GM12878 (cell line): ENCODE results near the gene MMEL1. TPM values are rescaled to one million over a fixed set of nuclear protein-coding genes. Genes with fewer than 3 reads are reported as not detected.

Source experiments
- BMI1 ChIP-seq: fragments of 450-650 bp; IDR thresholded peaks from 2 replicates; pipeline ENCODE4 v1.6.1; 2016; ENCODE audit warnings: mild to moderate bottlenecking, moderate library complexity, borderline replicate concordance
- BRCA1 ChIP-seq: IDR thresholded peaks from 2 replicates; pipeline ENCODE4 v1.6.1; 2011; ENCODE audit warnings: low read depth, low read length, improper control_type of control experiment
- CHD2 ChIP-seq: IDR thresholded peaks from 2 replicates; pipeline ENCODE4 v1.6.1; 2011; ENCODE audit warnings: low read depth, low read length, improper control_type of control experiment, borderline replicate concordance
- DPF2 ChIP-seq: fragments of 450-650 bp; IDR thresholded peaks from 2 replicates; pipeline ENCODE4 v1.6.1; 2017; ENCODE audit warnings: mild to moderate bottlenecking
- GABPA ChIP-seq: IDR thresholded peaks from 2 replicates; pipeline ENCODE4 v1.6.1; 2014; ENCODE audit warnings: antibody characterized with exemption, low read depth, mild to moderate bottlenecking, inconsistent platforms
- GATAD2B ChIP-seq: fragments of 450-650 bp; conservative IDR thresholded peaks from 2 replicates; pipeline ENCODE4 v1.6.1; 2017; ENCODE audit warnings: low read depth, mild to moderate bottlenecking, moderate library complexity
- HCFC1 ChIP-seq: fragments of 150-350 bp; IDR thresholded peaks from 2 replicates; pipeline ENCODE4 v1.6.1; 2014; ENCODE audit warnings: low read length
- IKZF1 ChIP-seq: fragments of 450-650 bp; conservative IDR thresholded peaks from 2 replicates; pipeline ENCODE4 v1.6.1; 2017; ENCODE audit warnings: antibody characterized with exemption, mild to moderate bottlenecking
- JUND ChIP-seq: IDR thresholded peaks from 2 replicates; pipeline ENCODE4 v1.6.1; 2012; ENCODE audit warnings: low read depth, mild to moderate bottlenecking, low read length, improper control_type of control experiment, moderate library complexity
- KLF5 ChIP-seq: fragments of 450-650 bp; IDR thresholded peaks from 2 replicates; pipeline ENCODE4 v1.6.1; 2014; ENCODE audit warnings: mild to moderate bottlenecking; ENCODE audit not compliant: partially characterized antibody
- MEF2B ChIP-seq: fragments of 450-650 bp; IDR thresholded peaks from 2 replicates; pipeline ENCODE4 v1.6.1; 2018; ENCODE audit warnings: mild to moderate bottlenecking, moderate library complexity; ENCODE audit not compliant: partially characterized antibody, poor library complexity, severe bottlenecking
- MTA3 ChIP-seq: IDR thresholded peaks from 2 replicates; pipeline ENCODE4 v1.6.1; 2012; ENCODE audit warnings: low read length, inconsistent platforms, borderline replicate concordance
- NKRF ChIP-seq: fragments of 450-650 bp; conservative IDR thresholded peaks from 2 replicates; pipeline ENCODE4 v1.6.1; 2017; ENCODE audit warnings: mild to moderate bottlenecking, moderate library complexity
- NR2F1 ChIP-seq: fragments of 450-650 bp; conservative IDR thresholded peaks from 2 replicates; pipeline ENCODE4 v1.6.1; 2017; ENCODE audit warnings: mild to moderate bottlenecking
- PAX8 ChIP-seq: fragments of 450-650 bp; IDR thresholded peaks from 2 replicates; pipeline ENCODE4 v1.6.1; 2017; ENCODE audit warnings: mild to moderate bottlenecking, moderate library complexity
- RAD21 ChIP-seq: IDR thresholded peaks from 2 replicates; pipeline ENCODE4 v1.6.1; 2011; ENCODE audit warnings: mild to moderate bottlenecking, low read depth, low read length, moderate library complexity; ENCODE audit not compliant: insufficient read depth
- RFX5 ChIP-seq: IDR thresholded peaks from 2 replicates; pipeline ENCODE4 v1.6.1; 2011; ENCODE audit warnings: low read depth, low read length, improper control_type of control experiment
- RUNX3 ChIP-seq: IDR thresholded peaks from 2 replicates; pipeline ENCODE4 v1.6.1; 2012; ENCODE audit warnings: low read length, inconsistent platforms
- SMAD5 ChIP-seq: IDR thresholded peaks from 2 replicates; pipeline ENCODE4 v1.6.1; 2016; ENCODE audit warnings: antibody characterized with exemption, low read depth
- SMC3 ChIP-seq: IDR thresholded peaks from 2 replicates; pipeline ENCODE4 v1.6.1; 2011; ENCODE audit warnings: low read length, improper control_type of control experiment, borderline replicate concordance
- SP1 ChIP-seq: IDR thresholded peaks from one replicate; pipeline ENCODE4 v1.6.1; 2011; ENCODE audit warnings: low read depth, low read length
- SRF ChIP-seq, 2 experiments: IDR thresholded peaks; 2 replicates each; pipeline ENCODE4 v1.6.1; 2011; ENCODE audit warnings: low read depth in 2 of 2, low read length in 2 of 2, mild to moderate bottlenecking in 1 of 2, moderate library complexity in 1 of 2
- TAF1 ChIP-seq: IDR thresholded peaks from 2 replicates; pipeline ENCODE4 v1.6.1; 2011; ENCODE audit warnings: mild to moderate bottlenecking, low read depth, low read length, borderline replicate concordance
- ZNF207 ChIP-seq: fragments of 450-650 bp; IDR thresholded peaks from 2 replicates; pipeline ENCODE4 v1.6.1; 2014; ENCODE audit warnings: antibody characterized with exemption, mild to moderate bottlenecking, borderline replicate concordance
- ZNF217 ChIP-seq: fragments of 450-650 bp; IDR thresholded peaks from 2 replicates; pipeline ENCODE4 v1.6.1; 2017; ENCODE audit warnings: antibody characterized with exemption, mild to moderate bottlenecking
- ZNF24 ChIP-seq: fragments of 450-650 bp; IDR thresholded peaks from 2 replicates; pipeline ENCODE4 v1.6.1; 2017; ENCODE audit warnings: antibody characterized with exemption, mild to moderate bottlenecking
- polyA plus RNA-seq, 11 experiments: library from polyadenylated mRNA; depleted of rRNA in 4 of 11; unstranded in 6 of 11; stranded (reverse) in 5 of 11; fragments of >200 nt; fragmentation: Nextera tagmentation in 4 of 11; fragmentation: Illumina TruSeq in 1 of 11; extraction: Ambion mirVana in 4 of 11; extraction: Trizol in 1 of 11; gene quantifications; 1 replicate in 1 of 11; 2 replicates in 10 of 11; pipeline versions ENCODE4 v1.2.1 to v1.2.3, GENCODE V29; 2011 to 2016; ENCODE audit warnings: inconsistent platforms in 2 of 11, missing spikeins in 2 of 11, low read depth in 1 of 11
- total RNA-seq, 4 experiments: library from RNA; depleted of rRNA in 3 of 4; stranded (reverse); fragments of >200 nt in 3 of 4; fragmentation: Illumina TruSeq in 1 of 4; extraction: Trizol in 1 of 4; gene quantifications; 2 replicates each; pipeline versions ENCODE4 v1.2.1 to v1.2.3, GENCODE V29; 2013 to 2021
- TF ChIP-seq, protein P1 (sequence below): fragments of 450-650 bp; IDR thresholded peaks from 2 replicates; pipeline ENCODE4 v1.6.1; 2017; ENCODE audit warnings: mild to moderate bottlenecking, moderate library complexity

The MMEL1 gene
- total and polyA plus RNA-seq, 10 of the 15 experiments (the other 5 are each of a cell fraction or from before 2014, with no cell fraction given) = 0.11 TPM; not detected in 9

DNA sequence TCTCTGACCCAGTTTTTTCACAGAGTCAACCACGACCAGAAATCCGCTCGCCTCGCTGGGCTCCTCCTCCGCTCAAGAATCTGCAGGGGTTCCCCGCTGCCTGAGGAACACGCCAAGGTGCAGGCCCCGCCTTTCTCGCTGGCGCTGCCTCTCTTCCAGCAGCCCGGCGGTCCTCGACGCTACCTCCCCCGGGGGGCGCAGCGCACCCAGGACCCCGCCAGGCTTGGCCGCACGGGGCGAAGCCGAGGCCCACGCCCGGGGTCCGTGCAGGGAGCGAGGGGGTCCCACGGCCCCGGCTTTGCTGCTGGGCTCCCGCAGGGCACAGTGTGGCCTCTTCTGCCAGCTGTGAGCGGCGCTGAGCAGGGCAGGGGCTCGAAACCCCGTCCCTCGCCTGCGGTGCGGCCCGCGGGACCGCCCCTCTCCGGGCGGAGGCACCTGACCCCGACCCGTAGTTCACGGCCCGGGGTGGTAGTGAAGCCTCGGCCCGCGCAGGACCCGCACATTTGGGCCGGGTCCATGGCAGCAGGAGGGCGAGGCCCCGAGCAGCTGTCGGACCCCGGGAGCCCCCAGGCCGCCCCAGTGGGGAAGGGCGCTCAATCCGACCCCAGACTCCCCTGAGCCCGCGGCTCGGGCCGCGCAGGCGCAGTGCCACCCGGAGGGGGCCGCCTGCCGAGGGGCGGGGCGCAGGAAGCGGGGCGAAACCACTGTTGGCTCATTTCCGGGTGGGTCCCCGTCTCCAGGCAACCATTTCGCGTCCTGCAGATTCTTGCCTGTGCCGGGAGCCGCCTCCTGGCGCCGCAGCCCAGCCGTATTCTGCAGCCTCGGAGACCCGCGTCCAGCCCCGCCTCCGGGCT lies 10.0 kb upstream of the MMEL1 start (continued):
- TF ChIP-seq, protein P1, sequence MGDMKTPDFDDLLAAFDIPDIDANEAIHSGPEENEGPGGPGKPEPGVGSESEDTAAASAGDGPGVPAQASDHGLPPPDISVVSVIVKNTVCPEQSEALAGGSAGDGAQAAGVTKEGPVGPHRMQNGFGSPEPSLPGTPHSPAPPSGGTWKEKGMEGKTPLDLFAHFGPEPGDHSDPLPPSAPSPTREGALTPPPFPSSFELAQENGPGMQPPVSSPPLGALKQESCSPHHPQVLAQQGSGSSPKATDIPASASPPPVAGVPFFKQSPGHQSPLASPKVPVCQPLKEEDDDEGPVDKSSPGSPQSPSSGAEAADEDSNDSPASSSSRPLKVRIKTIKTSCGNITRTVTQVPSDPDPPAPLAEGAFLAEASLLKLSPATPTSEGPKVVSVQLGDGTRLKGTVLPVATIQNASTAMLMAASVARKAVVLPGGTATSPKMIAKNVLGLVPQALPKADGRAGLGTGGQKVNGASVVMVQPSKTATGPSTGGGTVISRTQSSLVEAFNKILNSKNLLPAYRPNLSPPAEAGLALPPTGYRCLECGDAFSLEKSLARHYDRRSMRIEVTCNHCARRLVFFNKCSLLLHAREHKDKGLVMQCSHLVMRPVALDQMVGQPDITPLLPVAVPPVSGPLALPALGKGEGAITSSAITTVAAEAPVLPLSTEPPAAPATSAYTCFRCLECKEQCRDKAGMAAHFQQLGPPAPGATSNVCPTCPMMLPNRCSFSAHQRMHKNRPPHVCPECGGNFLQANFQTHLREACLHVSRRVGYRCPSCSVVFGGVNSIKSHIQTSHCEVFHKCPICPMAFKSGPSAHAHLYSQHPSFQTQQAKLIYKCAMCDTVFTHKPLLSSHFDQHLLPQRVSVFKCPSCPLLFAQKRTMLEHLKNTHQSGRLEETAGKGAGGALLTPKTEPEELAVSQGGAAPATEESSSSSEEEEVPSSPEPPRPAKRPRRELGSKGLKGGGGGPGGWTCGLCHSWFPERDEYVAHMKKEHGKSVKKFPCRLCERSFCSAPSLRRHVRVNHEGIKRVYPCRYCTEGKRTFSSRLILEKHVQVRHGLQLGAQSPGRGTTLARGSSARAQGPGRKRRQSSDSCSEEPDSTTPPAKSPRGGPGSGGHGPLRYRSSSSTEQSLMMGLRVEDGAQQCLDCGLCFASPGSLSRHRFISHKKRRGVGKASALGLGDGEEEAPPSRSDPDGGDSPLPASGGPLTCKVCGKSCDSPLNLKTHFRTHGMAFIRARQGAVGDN = peak; percentile 28
- peak; percentile 19; the same call in 1 of the 2 replicates for TF ChIP-seq SMC3
- no peak for TF ChIP-seq MTA3
- peak; percentile 18 for TF ChIP-seq MEF2B
- TF ChIP-seq SRF (IDR thresholded peaks at IDR 0.05; ENCODE audit: low read depth in 2 of 2, low read length in 2 of 2) = peak; percentile 46 to 66
- no peak for TF ChIP-seq KLF5
- TF ChIP-seq BRCA1 = no peak
- peak; percentile 65 for TF ChIP-seq IKZF1
- peak; percentile 77 for TF ChIP-seq GABPA
- TF ChIP-seq NKRF = peak; percentile 52
- TF ChIP-seq SP1 = peak; percentile 47
- TF ChIP-seq JUND = 0 out of 2 replicates have a peak, but pooled peaks have one; percentile 44
- peak; percentile 91 for TF ChIP-seq GATAD2B
- TF ChIP-seq TAF1 = 0 out of 2 replicates have a peak, but pooled peaks have one; percentile 20
- no peak for TF ChIP-seq RFX5
- peak; percentile 75; the same call in 1 of the 2 replicates for TF ChIP-seq DPF2
- TF ChIP-seq CHD2 = 0 out of 2 replicates have a peak, but pooled peaks have one; percentile 46
- TF ChIP-seq RAD21 = peak; percentile 7; the same call in 1 of the 2 replicates
- peak; percentile 62; the same call in 1 of the 2 replicates for TF ChIP-seq ZNF217
- TF ChIP-seq SMAD5 = 0 out of 2 replicates have a peak, but pooled peaks have one; percentile 15
- peak; percentile 39; the same call in 1 of the 2 replicates for TF ChIP-seq HCFC1
- TF ChIP-seq ZNF207 = peak; percentile 48; the same call in 1 of the 2 replicates
- peak; percentile 93 for TF ChIP-seq NR2F1
- TF ChIP-seq RUNX3 = peak; percentile 45
- peak; percentile 92 for TF ChIP-seq BMI1
- TF ChIP-seq PAX8 = no peak
- no peak for TF ChIP-seq ZNF24
